ENCODE results near the gene WASHC4. TPM values are rescaled to one million over a fixed set of nuclear protein-coding genes. Genes with fewer than 3 reads are reported as not detected.
"Not testable (repeated sequence)": the region's sequence is repeated elsewhere in the genome, so short reads cannot be mapped to it uniquely, and the experiment has no call there.

Gene WASHC4
- total RNA-seq, 2 donors from 2014 or later: 68.0 to 84.5 TPM

DNA sequence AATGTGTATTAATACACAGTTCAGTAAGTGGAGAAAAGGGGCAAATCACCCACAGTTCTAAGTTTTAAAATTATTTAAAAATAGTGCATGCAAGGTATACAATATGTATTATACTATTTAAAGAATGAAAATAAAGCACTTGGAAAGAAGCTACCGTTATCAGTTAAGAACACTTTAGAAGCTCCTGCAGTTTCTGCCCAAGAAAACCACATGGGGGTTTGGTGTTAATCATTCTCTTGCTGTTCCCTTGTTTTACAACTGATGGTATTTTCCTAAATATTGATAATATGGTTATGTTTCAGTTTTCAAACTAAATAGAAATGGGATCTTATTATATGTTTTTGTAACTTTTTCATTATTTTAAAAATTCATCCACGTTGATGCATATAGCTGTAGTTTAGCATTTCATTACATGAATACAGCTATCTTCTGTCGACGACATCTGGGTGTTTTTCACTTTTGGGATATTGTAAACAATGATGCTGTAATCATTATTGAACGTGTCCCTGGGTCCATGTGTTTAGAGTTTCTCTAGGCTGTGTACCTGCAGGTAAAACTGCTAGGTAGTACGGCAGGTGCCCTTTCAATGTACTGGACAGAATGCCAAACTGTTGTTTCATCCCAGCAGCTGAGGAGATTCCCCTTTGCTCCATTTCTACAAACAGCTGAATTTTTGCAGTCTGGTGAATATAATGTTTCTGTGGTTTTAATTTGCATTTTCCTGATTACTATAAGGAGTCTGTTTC lies 64.3 kb downstream of the WASHC4 start:
- TF ChIP-seq, protein P1, sequence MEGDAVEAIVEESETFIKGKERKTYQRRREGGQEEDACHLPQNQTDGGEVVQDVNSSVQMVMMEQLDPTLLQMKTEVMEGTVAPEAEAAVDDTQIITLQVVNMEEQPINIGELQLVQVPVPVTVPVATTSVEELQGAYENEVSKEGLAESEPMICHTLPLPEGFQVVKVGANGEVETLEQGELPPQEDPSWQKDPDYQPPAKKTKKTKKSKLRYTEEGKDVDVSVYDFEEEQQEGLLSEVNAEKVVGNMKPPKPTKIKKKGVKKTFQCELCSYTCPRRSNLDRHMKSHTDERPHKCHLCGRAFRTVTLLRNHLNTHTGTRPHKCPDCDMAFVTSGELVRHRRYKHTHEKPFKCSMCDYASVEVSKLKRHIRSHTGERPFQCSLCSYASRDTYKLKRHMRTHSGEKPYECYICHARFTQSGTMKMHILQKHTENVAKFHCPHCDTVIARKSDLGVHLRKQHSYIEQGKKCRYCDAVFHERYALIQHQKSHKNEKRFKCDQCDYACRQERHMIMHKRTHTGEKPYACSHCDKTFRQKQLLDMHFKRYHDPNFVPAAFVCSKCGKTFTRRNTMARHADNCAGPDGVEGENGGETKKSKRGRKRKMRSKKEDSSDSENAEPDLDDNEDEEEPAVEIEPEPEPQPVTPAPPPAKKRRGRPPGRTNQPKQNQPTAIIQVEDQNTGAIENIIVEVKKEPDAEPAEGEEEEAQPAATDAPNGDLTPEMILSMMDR (IDR thresholded peaks at IDR 0.05): no peak
- H3K4me1 ChIP-seq (ENCODE audit: control insufficient read depth in 1 of 2, low read depth in 2 of 2): no peaks in the 10 kb centered on the region
- no peaks in the 10 kb centered on the region for H3K27me3 ChIP-seq (replicated peaks; ENCODE audit: insufficient read depth)
- DNase-seq (ENCODE audit: low spot score): no peak
- H3K27ac ChIP-seq: no peak overlapping the region
- no peaks in the 10 kb centered on the region for H3K9me3 ChIP-seq
- H3K4me3 ChIP-seq: no peak overlapping the region
- ATAC-seq (ENCODE audit: insufficient number of reproducible peaks, low FRiP score, low read depth): no peak
- peaks cover 15% of the 10 kb centered on the region for H3K36me3 ChIP-seq

DNA sequence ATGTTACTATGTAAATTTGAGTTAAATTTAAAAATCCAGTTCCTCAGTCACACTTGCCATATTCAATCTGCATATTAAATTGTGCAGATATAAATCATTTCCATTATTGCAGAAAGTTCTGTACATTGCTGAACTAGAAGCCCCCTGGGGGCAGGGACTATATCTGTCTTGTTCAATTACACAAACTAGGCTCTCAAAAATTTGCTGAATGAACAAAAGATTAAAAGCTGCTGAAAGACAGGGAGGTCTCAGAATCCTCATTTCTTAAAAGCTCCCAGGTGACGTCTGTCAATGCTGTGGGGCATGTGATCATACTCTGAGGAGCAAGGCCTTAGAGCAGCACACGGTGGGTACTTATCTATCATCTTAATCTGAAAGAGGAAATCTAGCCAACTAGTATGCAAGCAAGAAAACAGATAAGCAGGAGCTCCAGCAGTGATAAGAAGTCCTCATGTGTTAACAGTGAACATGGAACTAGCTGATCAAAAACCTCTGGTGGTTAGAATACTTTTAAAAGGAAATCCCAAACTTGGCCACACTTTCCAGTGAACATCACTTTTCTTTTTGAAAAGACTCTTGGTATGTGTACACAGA lies 68.0 kb downstream of the WASHC4 start:
- H3K27ac ChIP-seq: no peak overlapping the region
- no peak overlapping the region for H3K4me3 ChIP-seq
- no peaks in the 10 kb centered on the region for H3K9me3 ChIP-seq
- no peak for ATAC-seq (ENCODE audit: insufficient number of reproducible peaks, low FRiP score, low read depth)
- no peak for DNase-seq (ENCODE audit: low spot score)
- H3K36me3 ChIP-seq: peaks cover 15% of the 10 kb centered on the region
- H3K27me3 ChIP-seq (replicated peaks; ENCODE audit: insufficient read depth): no peaks in the 10 kb centered on the region
- no peaks in the 10 kb centered on the region for H3K4me1 ChIP-seq (ENCODE audit: control insufficient read depth in 1 of 2, low read depth in 2 of 2)
- TF ChIP-seq, protein P1 (IDR thresholded peaks at IDR 0.05): no peak

DNA sequence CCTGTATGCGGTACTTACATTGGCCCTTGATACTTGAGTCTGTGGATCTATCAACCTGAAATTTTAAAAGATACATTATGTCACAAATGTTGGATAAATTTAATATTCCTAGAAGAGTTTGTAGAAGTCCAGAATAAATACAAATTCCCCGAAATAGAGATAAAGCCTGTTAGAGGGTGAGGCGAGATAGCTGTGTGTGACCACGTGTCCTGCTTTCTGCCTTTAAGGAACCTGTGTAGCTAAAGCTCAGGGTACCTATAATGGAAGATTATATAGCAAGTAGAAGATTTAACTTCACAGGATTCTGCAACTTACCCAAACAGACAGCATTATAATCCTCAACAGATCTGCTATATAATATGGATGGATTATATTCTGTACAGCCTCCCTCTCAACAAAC lies 69.7 kb downstream of the WASHC4 start:
- H3K4me3 ChIP-seq: no peak overlapping the region
- TF ChIP-seq, protein P1 (IDR thresholded peaks at IDR 0.05): no peak
- no peaks in the 10 kb centered on the region for H3K9me3 ChIP-seq
- no peaks in the 10 kb centered on the region for H3K27me3 ChIP-seq (replicated peaks; ENCODE audit: insufficient read depth)
- no peak for ATAC-seq (ENCODE audit: insufficient number of reproducible peaks, low FRiP score, low read depth)
- no peak for DNase-seq (ENCODE audit: low spot score)
- H3K36me3 ChIP-seq: peaks cover 15% of the 10 kb centered on the region
- no peak overlapping the region for H3K27ac ChIP-seq
- H3K4me1 ChIP-seq (ENCODE audit: control insufficient read depth in 1 of 2, low read depth in 2 of 2): no peaks in the 10 kb centered on the region

DNA sequence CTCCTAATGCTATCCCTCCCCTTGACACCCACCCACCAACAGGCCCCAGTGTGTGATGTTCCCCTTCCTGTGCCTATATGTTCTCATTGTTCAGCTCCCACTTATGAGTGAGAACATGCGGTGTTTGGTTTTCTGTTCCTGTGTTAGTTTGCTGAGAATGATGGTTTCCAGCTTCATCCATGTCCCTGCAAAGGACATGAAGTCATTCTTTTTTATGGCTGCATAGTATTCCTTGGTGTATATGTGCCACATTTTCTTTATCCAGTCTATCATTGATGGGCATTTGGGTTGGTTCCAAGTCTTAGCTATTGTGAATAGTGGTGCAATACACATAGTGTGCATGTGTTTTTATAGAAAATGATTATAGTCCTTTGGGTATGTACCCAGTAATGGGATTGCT lies 71.6 kb downstream of the WASHC4 start:
- not testable (repeated sequence) for H3K4me1 ChIP-seq (ENCODE audit: control insufficient read depth in 1 of 2, low read depth in 2 of 2); DNase-seq (ENCODE audit: low spot score); H3K4me3 ChIP-seq; H3K27me3 ChIP-seq (replicated peaks; ENCODE audit: insufficient read depth); H3K9me3 ChIP-seq; H3K27ac ChIP-seq; ATAC-seq (ENCODE audit: insufficient number of reproducible peaks, low FRiP score, low read depth)
- peaks cover 15% of the 10 kb centered on the region for H3K36me3 ChIP-seq

DNA sequence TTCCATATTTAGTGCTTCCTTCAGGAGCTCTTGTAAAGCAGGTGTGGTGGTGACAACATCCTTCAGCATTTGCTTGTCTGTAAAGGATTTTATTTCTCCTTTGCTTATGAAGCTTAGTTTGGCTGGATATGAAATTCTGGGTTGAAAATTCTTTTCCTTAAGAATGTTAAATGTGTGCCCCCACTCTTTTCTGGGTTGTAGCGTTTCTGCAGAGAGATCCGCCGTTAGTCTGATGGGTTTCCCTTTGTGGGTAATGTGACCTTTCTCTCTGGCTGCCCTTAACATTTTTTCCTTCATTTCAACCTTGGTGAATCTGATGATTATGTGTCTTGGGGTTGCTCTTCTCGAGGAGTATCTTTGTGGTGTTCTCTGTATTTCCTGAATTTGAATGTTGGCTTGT lies 75.9 kb downstream of the WASHC4 start:
- not testable (repeated sequence) for H3K4me1 ChIP-seq (ENCODE audit: control insufficient read depth in 1 of 2, low read depth in 2 of 2); DNase-seq (ENCODE audit: low spot score); H3K27me3 ChIP-seq (replicated peaks; ENCODE audit: insufficient read depth); H3K4me3 ChIP-seq; H3K27ac ChIP-seq; ATAC-seq (ENCODE audit: insufficient number of reproducible peaks, low FRiP score, low read depth); H3K9me3 ChIP-seq
- peaks cover 38% of the 10 kb centered on the region for H3K36me3 ChIP-seq

DNA sequence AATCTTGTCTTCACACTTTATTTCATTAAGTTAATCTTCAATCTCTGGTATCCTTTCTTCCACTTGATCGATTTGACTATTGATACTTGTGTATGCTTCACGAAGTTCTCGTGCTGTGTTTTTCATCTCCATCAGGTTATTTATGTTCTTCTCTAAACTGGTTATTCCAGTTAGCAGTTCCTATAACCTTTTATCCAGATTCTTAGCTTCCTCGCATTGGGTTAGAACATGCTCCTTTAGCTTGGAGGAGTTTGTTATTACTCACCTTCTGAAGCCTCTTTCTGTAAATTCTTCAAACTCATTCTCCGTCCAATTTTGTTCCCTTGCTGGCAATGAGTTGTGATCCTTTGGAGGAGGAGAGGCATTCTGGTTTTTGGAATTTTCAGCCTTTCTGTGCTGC lies 76.4 kb downstream of the WASHC4 start:
- not testable (repeated sequence) for H3K4me3 ChIP-seq; H3K4me1 ChIP-seq (ENCODE audit: control insufficient read depth in 1 of 2, low read depth in 2 of 2); ATAC-seq (ENCODE audit: insufficient number of reproducible peaks, low FRiP score, low read depth); DNase-seq (ENCODE audit: low spot score); H3K27me3 ChIP-seq (replicated peaks; ENCODE audit: insufficient read depth); H3K9me3 ChIP-seq; H3K27ac ChIP-seq
- H3K36me3 ChIP-seq: peaks cover 43% of the 10 kb centered on the region
